Neuronal stem cell (in vitro differentiated cells): ENCODE results near the gene RAB27A. TPM values are rescaled to one million over a fixed set of nuclear protein-coding genes. Genes with fewer than 3 reads are reported as not detected.

Experiments
- DNase-seq: peaks from one replicate; pipeline ENCODE4 v3.0.0-alpha.2; 2013; ENCODE audit warnings: low spot score
- H2AFZ ChIP-seq: one replicate; pipeline ENCODE4 v1.6.1; 2013; ENCODE audit warnings: mild to moderate bottlenecking, low read length, inconsistent platforms
- H2AK5ac ChIP-seq: 2 replicates; pipeline ENCODE4 v1.6.1; 2013; ENCODE audit warnings: low read depth, mild to moderate bottlenecking, inconsistent platforms, low read length, moderate library complexity, mixed read lengths
- H2BK120ac ChIP-seq: 2 replicates; pipeline ENCODE4 v1.6.1; 2013; ENCODE audit warnings: low read depth, mild to moderate bottlenecking, inconsistent platforms, low read length, moderate library complexity, mixed read lengths
- H2BK12ac ChIP-seq: one replicate; pipeline ENCODE4 v1.6.1; 2013; ENCODE audit warnings: low read length, inconsistent platforms
- H2BK15ac ChIP-seq: 2 replicates; pipeline ENCODE4 v1.6.1; 2013; ENCODE audit warnings: mild to moderate bottlenecking, low read length, inconsistent platforms, mixed read lengths
- H2BK5ac ChIP-seq: one replicate; pipeline ENCODE4 v1.6.1; 2013; ENCODE audit warnings: inconsistent platforms, mild to moderate bottlenecking, low read length, moderate library complexity
- H3K14ac ChIP-seq: one replicate; pipeline ENCODE4 v1.6.1; 2013; ENCODE audit warnings: low read length, inconsistent platforms
- H3K18ac ChIP-seq: 2 replicates; pipeline ENCODE4 v1.6.1; 2013; ENCODE audit warnings: low read length, inconsistent platforms
- H3K23ac ChIP-seq: 2 replicates; pipeline ENCODE4 v1.6.1; 2013; ENCODE audit warnings: low read depth, mild to moderate bottlenecking, mixed read lengths, low read length, inconsistent platforms; ENCODE audit not compliant: poor library complexity
- H3K27ac ChIP-seq: replicated peaks from 3 replicates; pipeline ENCODE4 v1.5.1; 2013; ENCODE audit warnings: low read length, inconsistent platforms
- H3K27me3 ChIP-seq, 3 experiments: 2 replicates each; pipeline ENCODE4 v1.6.1; 2013; ENCODE audit warnings: low read length in 3 of 3, mild to moderate bottlenecking in 2 of 3, inconsistent platforms in 1 of 3, low read depth in 1 of 3, mixed read lengths in 1 of 3, moderate library complexity in 1 of 3; ENCODE audit not compliant: control insufficient read depth in 3 of 3, insufficient read depth in 3 of 3
- H3K36me3 ChIP-seq, 2 donors: replicated peaks in 1 of 2; 2 replicates each; pipeline ENCODE4 v1.6.1; 2013; ENCODE audit warnings: low read length in 2 of 2; ENCODE audit not compliant: control insufficient read depth in 2 of 2, insufficient read depth in 2 of 2
- H3K4ac ChIP-seq: 2 replicates; pipeline ENCODE4 v1.6.1; 2013; ENCODE audit warnings: inconsistent platforms, mild to moderate bottlenecking, low read length, moderate library complexity
- H3K4me1 ChIP-seq, 2 donors: 1 replicate in 1 of 2; 2 replicates in 1 of 2; pipeline ENCODE4 v1.6.1; 2013; ENCODE audit warnings: low read length in 2 of 2, low read depth in 1 of 2; ENCODE audit not compliant: control insufficient read depth in 2 of 2, insufficient read depth in 1 of 2
- H3K4me2 ChIP-seq: one replicate; pipeline ENCODE4 v1.6.1; 2013; ENCODE audit warnings: mild to moderate bottlenecking, low read length, inconsistent platforms; ENCODE audit not compliant: insufficient read depth, poor library complexity, severe bottlenecking
- H3K4me3 ChIP-seq, 2 donors: 2 replicates each; pipeline ENCODE4 v1.5.1; 2013; ENCODE audit warnings: low read length in 2 of 2, mild to moderate bottlenecking in 2 of 2, inconsistent platforms in 1 of 2, moderate library complexity in 1 of 2
- H3K79me1 ChIP-seq: one replicate; pipeline ENCODE4 v1.6.1; 2013; ENCODE audit warnings: low read depth, mild to moderate bottlenecking, inconsistent platforms, low read length, moderate library complexity
- H3K9ac ChIP-seq: one replicate; pipeline ENCODE4 v1.6.1; 2013; ENCODE audit warnings: mild to moderate bottlenecking, low read depth, low read length, inconsistent platforms; ENCODE audit not compliant: poor library complexity
- H3K9me3 ChIP-seq, 2 donors: replicated peaks in 1 of 2; 2 replicates each; pipeline versions ENCODE3 to v1.6.1; 2013; ENCODE audit warnings: low read length in 2 of 2, mild to moderate bottlenecking in 2 of 2, inconsistent platforms in 1 of 2, low read depth in 1 of 2, mixed read lengths in 1 of 2, moderate library complexity in 1 of 2; ENCODE audit not compliant: control insufficient read depth in 2 of 2, insufficient read depth in 1 of 2
- H4K8ac ChIP-seq: one replicate; pipeline ENCODE4 v1.6.1; 2013; ENCODE audit warnings: low read depth, mild to moderate bottlenecking, inconsistent platforms, low read length, moderate library complexity
- H4K91ac ChIP-seq: one replicate; pipeline ENCODE4 v1.6.1; 2013; ENCODE audit warnings: low read length, low read depth, mild to moderate bottlenecking, inconsistent platforms; ENCODE audit not compliant: poor library complexity
- WGBS, 2 donors: extraction: QIAGEN DNeasy Blood & Tissue Kit; methylation state at CpG; one replicate each; pipeline ENCODE4 v1.1.7; 2013; ENCODE audit warnings: missing lambda C conversion rate in 2 of 2, mixed read lengths in 1 of 2; ENCODE audit not compliant: insufficient read length in 2 of 2, insufficient replicate concordance in 1 of 2; ENCODE audit errors: extremely low coverage in 2 of 2; 5-methylcytosine and 5-hydroxymethylcytosine counted together
- polyA plus RNA-seq, 2 experiments: library from polyadenylated mRNA; stranded (reverse); fragments of 200-250 nt; gene quantifications; one replicate each; pipeline ENCODE4 v1.2.3, GENCODE V29; 2013

RAB27A gene
- polyA plus RNA-seq (2013, experiment 1 of 2): 3.5 TPM
- polyA plus RNA-seq (2013, experiment 2 of 2): 3.4 TPM

DNA sequence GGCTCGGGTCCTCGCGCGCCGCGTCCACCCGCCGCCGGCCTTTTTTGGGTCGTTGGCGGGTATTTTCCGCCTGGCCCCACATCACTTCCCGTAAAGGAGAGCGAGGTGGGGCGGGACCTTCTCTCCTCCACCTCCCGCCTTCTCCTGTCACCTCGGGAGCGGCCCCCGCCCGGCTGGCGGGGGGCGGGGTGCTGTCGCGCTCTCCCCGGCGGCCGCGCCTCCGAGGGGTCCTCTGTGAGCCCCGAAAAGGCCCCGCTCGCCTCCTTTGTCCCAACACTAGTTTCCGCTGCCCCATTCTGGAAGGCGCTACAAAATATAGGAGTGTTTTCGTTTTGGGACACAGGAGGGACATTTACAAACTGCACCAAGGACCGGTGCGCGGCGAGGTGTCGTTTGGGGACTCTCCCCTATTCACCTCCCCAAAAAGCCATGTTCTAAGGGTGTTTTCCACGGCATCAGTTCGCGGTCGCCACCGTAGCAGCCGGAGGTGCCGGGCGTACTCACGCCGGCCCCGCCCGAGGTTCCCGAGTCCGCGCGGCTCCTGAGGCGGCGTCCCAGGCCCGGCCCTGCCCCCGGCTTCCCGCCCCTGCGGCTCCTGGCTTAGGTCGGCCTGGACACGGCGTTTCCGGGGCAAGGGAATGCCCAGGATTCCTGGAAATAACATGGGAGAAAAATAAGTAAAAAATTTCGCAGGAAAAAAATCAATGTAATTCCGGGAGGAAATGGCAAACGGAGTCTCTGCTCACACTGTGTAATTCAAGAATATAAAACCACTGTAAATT lies at the start of gene RAB27A:
Gene RAB27A, minus strand, starts transcription at position 68 of the 782 bp plus-strand sequence. CDS start 54,879 bp downstream, outside the sequence.
- Histone ChIP-seq H2BK12ac (no peak within 1 kb of the TSS), H2BK15ac (no peak within 1 kb of the TSS), H2AK5ac (no peak within 1 kb of the TSS), H3K27me3 (no peaks in the 10 kb centered on the region), H3K9ac (peak within 1 kb of the TSS; percentile 46), H3K79me1 (no peaks in the 10 kb centered on the region), H3K4me1 (peaks cover 3 to 5% of the 10 kb centered on the region in 2 donors), H3K36me3 (no peaks in the 10 kb centered on the region), H4K91ac (no peak within 1 kb of the TSS), H3K23ac (peak within 1 kb of the TSS; percentile 4), H3K4ac (no peak within 1 kb of the TSS), H3K14ac (no peak within 1 kb of the TSS), H3K9me3 (no peaks in the 10 kb centered on the region), H3K4me3 (peak within 1 kb of the TSS; percentile 58 to 95), H2AFZ (peak within 1 kb of the TSS; percentile 91), H3K27ac (no peak within 1 kb of the TSS), H3K4me2 (peak within 1 kb of the TSS; percentile 95), H2BK5ac (no peak within 1 kb of the TSS), H4K8ac (peak within 1 kb of the TSS; percentile 17), H3K18ac (peak within 1 kb of the TSS; percentile 92), H2BK120ac (no peak within 1 kb of the TSS)
- DNase-seq: peak; percentile 60
- no CpG with 5 or more reads among the region's 69 CpGs for WGBS, 2 donors

DNA sequence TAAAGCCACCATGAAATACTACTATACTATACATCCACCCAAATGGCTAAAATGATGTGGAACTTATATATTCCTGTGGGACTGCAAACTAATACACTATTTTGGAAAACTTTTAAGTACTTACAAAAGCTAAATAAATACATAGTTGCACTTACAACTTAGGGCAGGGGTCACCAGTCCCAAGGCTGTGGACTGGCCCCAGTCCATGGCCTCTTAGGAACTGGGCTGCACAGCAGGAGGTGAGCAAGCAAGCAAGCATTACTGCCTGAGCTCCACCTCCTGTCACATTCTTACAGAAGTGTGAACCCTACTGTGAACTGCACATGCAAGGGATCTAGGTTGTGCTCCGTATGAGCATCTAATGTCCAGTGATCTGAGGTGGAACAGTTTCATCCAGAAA lies 47.5 kb upstream of the RAB27A start:
- H4K91ac ChIP-seq: no peak overlapping the region
- no peak overlapping the region for H2BK120ac ChIP-seq
- no peak overlapping the region for H3K18ac ChIP-seq
- no peak overlapping the region for H4K8ac ChIP-seq
- no peaks in the 10 kb centered on the region for H3K27me3 ChIP-seq
- no peaks in the 10 kb centered on the region for H3K9me3 ChIP-seq
- no peak overlapping the region for H2BK15ac ChIP-seq
- WGBS, 2 donors: no CpG with 5 or more reads among the region's 1 CpG
- H3K4me1 ChIP-seq: peaks cover 0 to 3% of the 10 kb centered on the region in 2 donors
- DNase-seq: no peak
- H3K27ac ChIP-seq: no peak overlapping the region
- no peak overlapping the region for H3K9ac ChIP-seq
- no peak overlapping the region for H3K23ac ChIP-seq
- no peak overlapping the region for H2BK5ac ChIP-seq
- no peak overlapping the region for H3K14ac ChIP-seq
- H3K36me3 ChIP-seq: no peaks in the 10 kb centered on the region
- H2BK12ac ChIP-seq: no peak overlapping the region
- H2AFZ ChIP-seq: no peak overlapping the region
- no peak overlapping the region for H2AK5ac ChIP-seq
- H3K4me3 ChIP-seq: no peak overlapping the region
- no peak overlapping the region for H3K4me2 ChIP-seq
- no peak overlapping the region for H3K4ac ChIP-seq
- no peaks in the 10 kb centered on the region for H3K79me1 ChIP-seq

DNA sequence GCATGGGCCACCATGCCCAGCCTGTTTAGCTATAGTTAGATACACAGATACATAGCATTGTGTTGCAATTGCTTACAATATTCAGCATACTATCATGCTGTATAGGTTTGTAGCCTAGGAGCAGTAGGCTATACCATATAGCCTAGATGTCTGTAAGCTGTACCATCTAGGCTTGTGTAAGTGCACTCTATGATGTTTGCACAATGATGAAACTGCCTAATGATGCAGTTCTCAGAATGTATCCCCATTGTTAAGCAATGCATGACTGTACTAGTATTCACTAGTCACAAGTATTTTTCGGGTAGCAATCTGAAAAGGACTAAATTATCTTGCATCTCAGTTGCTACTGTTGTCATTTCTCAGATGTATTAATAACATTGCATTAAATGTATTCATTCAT lies 45.4 kb upstream of the RAB27A start:
- Histone ChIP-seq H2AK5ac (no peak overlapping the region), H3K27ac (no peak overlapping the region), H3K4me1 (peaks cover 0 to 3% of the 10 kb centered on the region in 2 donors), H2BK12ac (no peak overlapping the region), H3K79me1 (no peaks in the 10 kb centered on the region), H2BK120ac (no peak overlapping the region), H3K9ac (no peak overlapping the region), H3K4me3 (no peak overlapping the region), H3K36me3 (no peaks in the 10 kb centered on the region), H4K8ac (no peak overlapping the region), H4K91ac (no peak overlapping the region), H3K4ac (no peak overlapping the region), H2AFZ (no peak overlapping the region), H3K18ac (no peak overlapping the region), H2BK5ac (no peak overlapping the region), H3K23ac (no peak overlapping the region), H3K27me3 (no peaks in the 10 kb centered on the region), H3K9me3 (no peaks in the 10 kb centered on the region), H3K14ac (no peak overlapping the region), H2BK15ac (no peak overlapping the region), H3K4me2 (no peak overlapping the region)
- DNase-seq: no peak
- WGBS, 2 donors: no CpG with 5 or more reads among the region's 1 CpG

DNA sequence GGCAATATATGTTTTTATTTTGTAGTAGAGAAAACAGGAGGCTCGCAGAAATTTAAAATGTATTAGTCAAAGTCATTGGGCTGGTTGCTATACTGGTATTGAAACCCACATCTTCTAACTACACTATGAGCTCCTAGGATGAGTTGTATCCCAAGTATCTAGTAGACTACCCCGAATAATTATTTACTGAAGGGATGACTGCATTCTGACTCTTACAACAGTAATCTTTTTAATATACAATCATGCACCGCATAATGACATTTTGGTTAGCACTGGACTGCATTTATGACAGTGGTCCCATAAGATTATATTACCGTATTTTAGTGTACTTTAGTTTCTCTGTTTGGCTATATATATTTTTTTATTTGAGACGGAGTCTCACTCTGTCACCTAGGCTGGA lies 44.8 kb upstream of the RAB27A start:
- Histone ChIP-seq H3K27ac (no peak overlapping the region), H3K23ac (no peak overlapping the region), H2BK120ac (no peak overlapping the region), H3K9ac (no peak overlapping the region), H3K4me3 (no peak overlapping the region), H3K79me1 (no peaks in the 10 kb centered on the region), H2BK5ac (no peak overlapping the region), H2BK12ac (no peak overlapping the region), H4K8ac (no peak overlapping the region), H2AFZ (no peak overlapping the region), H3K27me3 (no peaks in the 10 kb centered on the region), H3K9me3 (no peaks in the 10 kb centered on the region), H3K4me2 (no peak overlapping the region), H3K18ac (no peak overlapping the region), H3K4ac (no peak overlapping the region), H3K4me1 (peaks cover 0 to 3% of the 10 kb centered on the region in 2 donors), H2AK5ac (no peak overlapping the region), H4K91ac (no peak overlapping the region), H3K36me3 (no peaks in the 10 kb centered on the region), H2BK15ac (no peak overlapping the region), H3K14ac (no peak overlapping the region)
- DNase-seq: no peak
- WGBS, 2 donors: no CpG with 5 or more reads among the region's 5 CpGs
